A549 (cell line): ENCODE data around the gene KIF12. TPM values are rescaled to one million over a fixed set of nuclear protein-coding genes. Genes with fewer than 3 reads are reported as not detected.

Source experiments
- ATAC-seq, 2 experiments: fragments of 200-7000 bp in 1 of 2; fragments of >200 bp in 1 of 2; cut with Nextera tagmentation in 1 of 2; cut with Tn5 transposase in 1 of 2; 3 replicates each; pipeline versions ENCODE4 v1.8.0 to v1.9.1; 2018 to 2020; ENCODE audit warnings: mild to moderate bottlenecking in 1 of 2, moderate library complexity in 1 of 2
- CTCF ChIA-PET: fragments of 300-600 bp; sonication (Branson Sonifier 250); formaldehyde crosslinking; extraction: SDS; loops from one replicate; lab custom pipeline; 2021; ENCODE audit warnings: antibody characterized with exemption, inconsistent platforms; lab: Yijun Ruan, JAX
- POLR2A ChIA-PET: fragments of 350-600 bp; formaldehyde crosslinking; extraction: SDS; loops from one replicate; lab custom pipeline; 2021; ENCODE audit warnings: antibody characterized with exemption, inconsistent platforms; lab: Yijun Ruan, JAX
- DNase-seq, 2 experiments: peaks; one replicate each; pipeline versions ENCODE4 v3.0.0 to v3.0.0-alpha.2; 2011 to 2016; ENCODE audit warnings: low read depth in 1 of 2, low spot score in 1 of 2
- FAIRE-seq: peaks from 2 replicates; lab custom pipeline; 2011; peaks lifted over from hg19 to GRCh38; lab: Jason Lieb, UNC
- H3K27ac ChIP-seq, 2 experiments: fragments of >200 bp; sonication (Bioruptor Twin); formaldehyde crosslinking; 3 replicates each; pipeline ENCODE4 v1.5.1; 2016 to 2017
- H3K4me1 ChIP-seq: fragments of >200 bp; sonication (Bioruptor Twin); formaldehyde crosslinking; 3 replicates; pipeline ENCODE4 v1.6.1; 2016
- H3K4me2 ChIP-seq: fragments of >200 bp; sonication (Bioruptor Twin); formaldehyde crosslinking; 3 replicates; pipeline ENCODE4 v1.6.1; 2016
- H3K4me3 ChIP-seq: fragments of >200 bp; sonication (Bioruptor Twin); formaldehyde crosslinking; 3 replicates; pipeline ENCODE4 v1.5.1; 2016
- H3K9me3 ChIP-seq: fragments of >200 bp; sonication (Bioruptor Twin); formaldehyde crosslinking; 3 replicates; pipeline ENCODE4 v1.6.1; 2016
- CHD4 ChIP-seq: fragments of 200-600 bp; sonication (generic); IDR thresholded peaks from 2 replicates; pipeline ENCODE4 v1.6.1; 2016; ENCODE audit warnings: antibody characterized with exemption, mild to moderate bottlenecking, borderline replicate concordance
- FOXS1 ChIP-seq: fragments of 250-450 bp; sonication (Bioruptor Pico); IDR thresholded peaks from 2 replicates; pipeline ENCODE4 v1.5.0; 2020; ENCODE audit warnings: mild to moderate bottlenecking, moderate library complexity
- HMGXB4 ChIP-seq: fragments of 250-450 bp; sonication (Bioruptor Pico); IDR thresholded peaks from 2 replicates; pipeline ENCODE4 v1.5.0; 2021; ENCODE audit warnings: mild to moderate bottlenecking, moderate library complexity, borderline replicate concordance
- KDM5A ChIP-seq: fragments of 200-600 bp; sonication (generic); IDR thresholded peaks from 2 replicates; pipeline ENCODE4 v1.6.1; 2016; ENCODE audit warnings: antibody characterized with exemption, mild to moderate bottlenecking
- MAFK ChIP-seq: fragments of 450-650 bp; IDR thresholded peaks from 2 replicates; pipeline ENCODE4 v1.6.1; 2014; ENCODE audit not compliant: partially characterized antibody
- MYC ChIP-seq: IDR thresholded peaks from 2 replicates; pipeline ENCODE4 v1.6.1; 2012; ENCODE audit warnings: mild to moderate bottlenecking, inconsistent platforms, low read length, improper control_type of control experiment, borderline replicate concordance
- RCOR1 ChIP-seq: fragments of 150-350 bp; IDR thresholded peaks from 2 replicates; pipeline ENCODE4 v1.6.1; 2014; ENCODE audit warnings: antibody characterized with exemption, low read length, low read depth
- RFX5 ChIP-seq: fragments of 450-650 bp; IDR thresholded peaks from 2 replicates; pipeline ENCODE4 v1.7.1; 2014; ENCODE audit warnings: antibody characterized with exemption, mild to moderate bottlenecking, moderate library complexity
- SREBF2 ChIP-seq: fragments of 450-650 bp; IDR thresholded peaks from 2 replicates; pipeline ENCODE4 v1.6.1; 2014; ENCODE audit warnings: mild to moderate bottlenecking, moderate library complexity
- ZC3H11A ChIP-seq: fragments of 450-650 bp; IDR thresholded peaks from 2 replicates; pipeline ENCODE4 v1.6.1; 2014; ENCODE audit warnings: antibody characterized with exemption, mild to moderate bottlenecking
- ZSCAN20 ChIP-seq: fragments of 250-450 bp; sonication (Bioruptor Pico); IDR thresholded peaks from 2 replicates; pipeline ENCODE4 v1.8.0; 2022; ENCODE audit warnings: mild to moderate bottlenecking, moderate library complexity
- WGBS: methylation state at CpG from one replicate; pipeline ENCODE4 v1.1.6; 2017; ENCODE audit errors: missing lambda C conversion rate; 5-methylcytosine and 5-hydroxymethylcytosine counted together
- polyA minus RNA-seq: library from RNA; depleted of rRNA, polyadenylated mRNA; stranded (reverse); fragments of >200 nt; gene quantifications from 2 replicates; pipeline ENCODE4 v1.2.3, GENCODE V29; 2011; rRNA and poly(A)+ RNA removed
- polyA plus RNA-seq, 4 experiments: library from polyadenylated mRNA; depleted of rRNA in 3 of 4; stranded (reverse); fragments of >200 nt; fragmentation: RNase III in 1 of 4; extraction: RNeasy Plus Mini Kit Qiagen cat#74134 plus additional on column Dnase treatment in 1 of 4; gene quantifications; 2 replicates in 3 of 4; 3 replicates in 1 of 4; pipeline ENCODE4 v1.2.3, GENCODE V29; 2011 to 2017
- TF ChIP-seq, protein P1 (sequence below): IDR thresholded peaks from 2 replicates; pipeline ENCODE4 v1.6.1; 2012

Gene KIF12
- polyA plus RNA-seq (2011; rRNA removed) = 6.2 and 6.3 TPM in 2 replicates
- polyA plus RNA-seq (2012; cell fraction: cytosol; rRNA removed) = 3.5 and 6.1 TPM in 2 replicates
- 17.1 and 24.5 TPM in 2 replicates for polyA plus RNA-seq (2012; cell fraction: nucleus; rRNA removed)
- polyA plus RNA-seq (2017; fragmentation: RNase III; extraction: RNeasy Plus Mini Kit Qiagen cat#74134 plus additional on column Dnase treatment) = 4.4 to 6.0 TPM (median 5.2 TPM) in 3 replicates
- polyA minus RNA-seq = 4.5 and 9.5 TPM in 2 replicates

- 30% methylated on average over 27 of the region's 32 CpGs for WGBS
- peak within 1 kb of the TSS; percentile 84 for H3K4me3 ChIP-seq
- peak within 1 kb of the TSS; percentile 99 for H3K4me2 ChIP-seq
- DNase-seq (peak in 1 of 2 experiments; percentile 57), FAIRE-seq (no peak), ATAC-seq (peak; percentile 31 to 40)
- TF ChIP-seq, protein P1, sequence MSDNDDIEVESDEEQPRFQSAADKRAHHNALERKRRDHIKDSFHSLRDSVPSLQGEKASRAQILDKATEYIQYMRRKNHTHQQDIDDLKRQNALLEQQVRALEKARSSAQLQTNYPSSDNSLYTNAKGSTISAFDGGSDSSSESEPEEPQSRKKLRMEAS = 0 out of 2 replicates have a peak, but pooled peaks have one; percentile 23
- no peak for TF ChIP-seq FOXS1 (CRISPR knock-in tag)
- peaks cover 27% of the 10 kb centered on the region for H3K4me1 ChIP-seq
- H3K9me3 ChIP-seq = peaks cover 29% of the 10 kb centered on the region
- CTCF ChIA-PET = interaction anchor here (1.5 to 3.5 kb wide), 4 partner anchors 9 to 191 kb away, joined by 7 to 29 read pairs (median 14); no protein-coding TSS in a partner anchor
- H3K27ac ChIP-seq = peak within 1 kb of the TSS; percentile 71 to 91
- POLR2A ChIA-PET = no interaction called here
Observed at GRCh38 chr9:114098936-114099668, at the start of gene KIF12. Gene KIF12, minus strand, starts transcription at chr9:114099292. Its CDS starts 16 bp downstream, at chr9:114099276.

GRCh38 chr9:114146735-114147134, 47.6 kb upstream of the KIF12 start:
- TF ChIP-seq KDM5A (no peak), CHD4 (no peak), RCOR1 (no peak), ZC3H11A (no peak), ZSCAN20 (CRISPR knock-in tag) (no peak), RFX5 (no peak), MYC (no peak)
- DNase-seq (no peak), FAIRE-seq (no peak), ATAC-seq (no peak)
- no peaks in the 10 kb centered on the region for H3K9me3 ChIP-seq
- H3K4me1 ChIP-seq = 0 out of 3 replicates have a peak, but pooled peaks cover 5% of the 10 kb centered on the region
- no peak overlapping the region for H3K4me3 ChIP-seq
- 45% methylated on average over 6 of the region's 6 CpGs for WGBS
- H3K27ac ChIP-seq = no peak overlapping the region
- H3K4me2 ChIP-seq = no peak overlapping the region
- ChIA-PET CTCF (interaction anchor here (0.9 to 11.7 kb wide), 5 partner anchors 8 to 144 kb away, joined by 3 to 98 read pairs (median 9); partner anchors contain the start of gene COL27A1), POLR2A (no interaction called here)

DNA sequence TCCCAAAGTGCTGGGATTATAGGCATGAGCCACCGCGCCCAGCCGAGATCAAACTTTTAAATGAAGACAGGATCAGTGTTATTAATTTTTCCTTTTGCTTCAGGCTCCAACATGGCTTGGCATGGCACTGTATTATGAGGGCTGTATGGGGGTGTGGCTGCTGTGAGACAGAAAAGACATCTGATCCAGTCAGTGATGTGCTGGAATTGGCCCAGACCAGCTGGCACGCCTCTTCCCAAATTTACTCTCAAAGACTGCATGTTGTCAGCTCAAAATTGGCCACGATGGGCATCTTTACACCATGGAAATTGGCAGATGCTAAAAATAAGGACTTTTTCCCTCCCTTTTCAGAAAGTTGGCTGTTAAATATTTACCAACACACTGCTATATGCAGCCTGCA, 44.1 kb upstream of the KIF12 start:
- ATAC-seq = no peak
- TF ChIP-seq SREBF2 (no peak), HMGXB4 (no peak)
- TF ChIP-seq, all 56 proteins: peak for 0
- no peak overlapping the region for H3K27ac ChIP-seq
- WGBS = 83% methylated on average over 5 of the region's 5 CpGs
- POLR2A ChIA-PET = no interaction called here
- CTCF ChIA-PET = interaction anchor here (1.3 to 11.7 kb wide), 4 partner anchors 12 to 462 kb away, joined by 3 to 98 read pairs (median 50); partner anchors contain the start of gene COL27A1
- H3K9me3 ChIP-seq = no peaks in the 10 kb centered on the region
- 0 out of 3 replicates have a peak, but pooled peaks cover 7% of the 10 kb centered on the region for H3K4me1 ChIP-seq
- no peak for FAIRE-seq
- H3K4me3 ChIP-seq = no peak overlapping the region
- no peak for DNase-seq
- no peak overlapping the region for H3K4me2 ChIP-seq

DNA sequence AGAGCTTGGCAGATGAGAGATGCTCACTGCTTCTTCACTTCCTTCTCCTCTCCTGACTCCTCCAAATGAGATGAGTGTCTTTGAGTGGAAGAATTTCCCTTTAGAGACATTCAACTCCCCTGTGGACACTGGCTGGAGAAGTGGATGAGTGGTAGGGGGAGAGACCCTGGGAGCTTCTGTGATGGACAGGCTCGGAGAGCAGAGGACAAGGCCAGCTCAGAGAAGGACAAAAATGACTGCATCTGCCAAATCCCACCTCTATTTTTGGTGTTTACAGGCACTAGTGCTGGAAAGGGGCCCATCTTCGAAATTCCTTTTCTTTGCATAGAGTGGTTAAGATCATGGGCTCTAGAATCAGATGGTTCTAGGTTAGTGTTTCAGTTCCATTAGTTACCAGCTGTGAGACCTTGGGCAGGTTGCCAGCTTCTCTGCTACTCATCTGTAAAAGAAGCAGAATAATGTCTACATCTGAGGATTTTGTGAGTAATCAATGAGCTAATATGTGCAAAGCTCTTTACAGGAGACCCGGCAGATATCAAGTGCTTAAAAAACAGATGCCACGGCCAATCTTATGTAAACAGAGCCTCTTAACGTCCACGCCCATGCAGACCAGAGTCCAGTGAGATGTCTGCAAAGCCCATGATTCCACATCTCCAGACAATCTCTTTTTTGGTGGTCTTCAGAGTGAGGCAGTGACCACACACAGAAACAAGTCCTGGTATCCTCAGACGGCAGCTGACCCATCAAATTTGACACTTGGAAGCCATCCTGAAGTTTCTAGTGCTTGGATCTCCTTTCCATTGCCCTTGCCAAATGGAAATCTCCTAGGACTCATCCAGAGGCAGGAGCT, 42.7 kb upstream of the KIF12 start:
- FAIRE-seq (no peak), DNase-seq (no peak)
- Histone ChIP-seq H3K4me1 (0 out of 3 replicates have a peak, but pooled peaks cover 7% of the 10 kb centered on the region), H3K4me2 (peak overlapping the region; percentile 27; the same call in 1 of the 3 replicates), H3K9me3 (no peaks in the 10 kb centered on the region; the same call in 2 of the 3 replicates)
- 25% methylated on average over 7 of the region's 7 CpGs for WGBS
- TF ChIP-seq MYC (no peak), MAFK (no peak), ZC3H11A (no peak)
- TF ChIP-seq, all 56 proteins: peak for 0
- no peak overlapping the region for H3K4me3 ChIP-seq
- POLR2A ChIA-PET = no interaction called here
- CTCF ChIA-PET = interaction anchor here (1.2 to 11.7 kb wide), 10 partner anchors 9 to 149 kb away, joined by 3 to 98 read pairs (median 6); partner anchors contain the start of gene COL27A1
- no peak overlapping the region for H3K27ac ChIP-seq
- no peak; a peak in 1 of 6 replicates for ATAC-seq
